Ectodermal cell (in vitro differentiated cells): ENCODE measurements around the gene ZNF687.

Experiments
- H3K27ac ChIP-seq: 2 replicates; pipeline ENCODE4 v1.7.0; 2013; ENCODE audit warnings: mild to moderate bottlenecking, low read depth, low read length; ENCODE audit not compliant: insufficient read depth, poor library complexity, severe bottlenecking
- H3K27me3 ChIP-seq: 2 replicates; pipeline ENCODE4 v1.7.0; 2013; ENCODE audit warnings: mild to moderate bottlenecking, low read length; ENCODE audit not compliant: insufficient read depth, control insufficient read depth, poor library complexity, severe bottlenecking
- H3K36me3 ChIP-seq: one replicate; pipeline ENCODE4 v1.7.0; 2013; ENCODE audit warnings: low read length; ENCODE audit not compliant: control insufficient read depth, insufficient read depth
- H3K4me1 ChIP-seq: one replicate; pipeline ENCODE4 v1.7.0; 2013; ENCODE audit warnings: low read length; ENCODE audit not compliant: control insufficient read depth, insufficient read depth
- H3K4me3 ChIP-seq: 2 replicates; pipeline ENCODE4 v1.7.0; 2013; ENCODE audit warnings: low read depth, low read length, control low read depth; ENCODE audit not compliant: insufficient read depth
- H3K9me3 ChIP-seq: 2 replicates; pipeline ENCODE4 v1.7.0; 2013; ENCODE audit warnings: mild to moderate bottlenecking, low read length, moderate library complexity; ENCODE audit not compliant: control insufficient read depth
- WGBS, 2 experiments: methylation state at CpG; one replicate each; pipeline ENCODE4 v1.1.7; 2013; ENCODE audit warnings: missing lambda C conversion rate in 2 of 2; 5-methylcytosine and 5-hydroxymethylcytosine counted together

Gene ZNF687

DNA sequence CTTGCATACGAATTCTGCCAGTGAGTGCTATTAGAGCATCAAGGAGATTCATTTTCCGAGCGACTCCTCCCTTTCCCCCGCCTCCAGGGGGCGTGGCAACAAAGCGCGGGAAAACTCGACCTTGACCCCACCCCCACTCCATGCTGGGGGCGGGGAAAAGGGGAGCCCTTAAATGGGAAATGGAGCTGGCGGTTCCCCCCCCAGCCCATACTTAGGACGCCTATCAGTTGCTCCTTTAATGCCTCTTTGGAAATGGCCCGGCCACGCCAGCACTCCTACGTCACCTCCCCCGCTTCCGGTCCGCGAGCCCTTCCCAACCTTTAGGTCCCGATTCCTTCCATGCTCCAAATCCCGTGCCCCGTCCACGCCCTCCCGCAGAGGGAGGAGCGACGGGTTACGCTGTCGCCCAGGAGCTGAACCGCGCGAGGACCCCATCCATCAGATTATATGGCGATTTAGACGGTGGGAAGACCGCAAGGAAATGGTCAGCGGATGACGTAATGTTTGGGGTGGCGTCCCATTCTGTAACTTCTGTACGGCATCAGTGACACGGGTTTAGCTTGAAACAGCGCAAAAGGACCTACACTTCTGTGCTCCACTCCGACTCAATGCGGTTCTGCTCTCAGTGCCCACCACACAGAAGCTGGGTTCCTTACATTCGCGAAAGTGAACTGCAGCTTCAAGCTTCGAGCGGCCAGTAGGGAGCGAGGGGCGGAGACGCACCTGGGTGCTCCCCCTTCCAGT, 702 bp upstream of the ZNF687 start:
- Histone ChIP-seq H3K4me3 (peak overlapping the region; percentile 99), H3K36me3 (peaks cover under 1% of the 10 kb centered on the region), H3K4me1 (peaks cover 12% of the 10 kb centered on the region), H3K27me3 (no peaks in the 10 kb centered on the region), H3K9me3 (no peaks in the 10 kb centered on the region), H3K27ac (peak overlapping the region; percentile 100)
- 0% methylated on average over 48 of the region's 48 CpGs for WGBS, 2 experiments

GRCh38 chr1:151282883-151283725, 1.0 kb downstream of the ZNF687 start:
- Histone ChIP-seq H3K4me1 (peaks cover 12% of the 10 kb centered on the region), H3K27ac (peak overlapping the region; percentile 100), H3K27me3 (no peaks in the 10 kb centered on the region), H3K4me3 (peak overlapping the region; percentile 99), H3K9me3 (no peaks in the 10 kb centered on the region), H3K36me3 (peaks cover 18% of the 10 kb centered on the region)
- WGBS, 2 experiments = 13% methylated on average over 44 of the region's 44 CpGs

DNA sequence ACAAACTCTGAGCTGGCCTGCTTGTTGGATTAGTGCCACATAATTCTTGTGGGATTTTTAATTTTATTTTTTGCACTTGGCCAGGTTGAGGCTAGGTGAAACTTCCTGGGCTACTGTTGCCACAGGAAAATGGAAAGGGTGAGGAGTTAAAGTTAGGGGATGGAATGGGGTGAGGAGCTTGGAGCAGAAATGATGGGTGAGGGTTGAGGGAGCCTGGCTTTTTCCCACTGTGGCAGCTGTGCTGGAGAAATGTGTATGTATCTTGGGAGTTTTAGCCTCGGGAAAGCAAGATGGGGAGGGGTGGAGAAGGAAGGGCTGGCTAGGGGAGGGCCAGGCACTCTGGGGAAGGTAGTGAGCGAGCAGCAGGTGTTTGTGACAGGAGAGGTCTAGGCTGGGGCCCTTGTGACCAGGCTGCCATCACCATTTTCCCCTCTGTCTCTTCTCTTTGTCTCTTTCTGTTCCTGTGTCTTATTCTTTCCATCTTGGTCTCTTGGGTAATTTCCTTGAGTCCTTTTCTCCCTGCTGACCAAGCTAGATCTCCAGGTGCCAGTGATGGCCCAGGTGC, 2.0 kb downstream of the ZNF687 start:
- peaks cover 27% of the 10 kb centered on the region for H3K36me3 ChIP-seq
- H3K27me3 ChIP-seq = no peaks in the 10 kb centered on the region
- 82 to 86% methylated on average over 2 of the region's 2 CpGs for WGBS, 2 experiments
- no peak overlapping the region for H3K27ac ChIP-seq
- peaks cover 12% of the 10 kb centered on the region for H3K4me1 ChIP-seq
- no peaks in the 10 kb centered on the region for H3K9me3 ChIP-seq
- no peak overlapping the region for H3K4me3 ChIP-seq

- H3K4me1 ChIP-seq = peaks cover 12% of the 10 kb centered on the region
- no peak overlapping the region for H3K27ac ChIP-seq
- H3K36me3 ChIP-seq = peaks cover 45% of the 10 kb centered on the region
- 93% methylated on average over 10 of the region's 10 CpGs for WGBS, 2 experiments
- no peak overlapping the region for H3K4me3 ChIP-seq
- H3K27me3 ChIP-seq = no peaks in the 10 kb centered on the region
- H3K9me3 ChIP-seq = no peaks in the 10 kb centered on the region
Observed at GRCh38 chr1:151286619-151287340, 4.7 kb downstream of the ZNF687 start.

DNA sequence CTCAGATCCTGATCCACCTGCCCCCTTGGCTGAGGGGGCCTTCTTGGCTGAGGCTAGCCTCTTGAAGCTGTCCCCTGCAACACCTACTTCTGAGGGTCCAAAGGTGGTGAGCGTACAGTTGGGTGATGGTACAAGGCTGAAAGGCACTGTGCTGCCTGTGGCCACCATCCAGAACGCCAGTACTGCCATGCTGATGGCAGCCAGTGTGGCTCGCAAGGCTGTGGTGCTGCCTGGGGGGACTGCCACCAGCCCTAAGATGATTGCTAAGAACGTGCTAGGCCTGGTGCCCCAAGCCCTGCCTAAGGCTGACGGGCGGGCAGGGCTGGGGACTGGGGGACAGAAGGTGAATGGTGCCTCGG, 5.2 kb downstream of the ZNF687 start:
- Histone ChIP-seq H3K4me1 (peaks cover 12% of the 10 kb centered on the region), H3K27ac (no peak overlapping the region), H3K36me3 (peaks cover 45% of the 10 kb centered on the region), H3K9me3 (no peaks in the 10 kb centered on the region), H3K4me3 (no peak overlapping the region), H3K27me3 (no peaks in the 10 kb centered on the region)
- 95% methylated on average over 7 of the region's 7 CpGs for WGBS, 2 experiments

GRCh38 chr1:151287767-151288500, 5.8 kb downstream of the ZNF687 start:
- Histone ChIP-seq H3K9me3 (no peaks in the 10 kb centered on the region), H3K36me3 (peaks cover 45% of the 10 kb centered on the region)

DNA sequence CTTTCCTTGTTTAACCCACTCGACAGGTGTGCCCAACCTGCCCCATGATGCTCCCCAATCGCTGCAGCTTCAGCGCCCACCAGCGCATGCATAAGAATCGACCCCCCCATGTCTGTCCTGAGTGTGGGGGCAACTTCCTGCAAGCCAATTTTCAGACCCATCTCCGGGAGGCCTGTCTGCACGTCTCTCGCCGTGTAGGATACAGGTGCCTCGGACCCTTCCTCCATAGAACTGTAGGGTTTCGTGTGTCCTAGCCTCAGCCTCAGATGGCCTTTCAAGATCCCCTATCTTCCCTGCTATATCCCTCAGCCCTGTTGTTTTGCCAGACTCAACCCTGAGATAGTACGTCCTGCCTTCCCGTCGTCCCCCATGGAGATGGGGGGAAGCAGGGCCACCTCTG, 6.4 kb downstream of the ZNF687 start:
- H3K9me3 ChIP-seq = no peaks in the 10 kb centered on the region
- H3K27ac ChIP-seq = no peak overlapping the region
- H3K36me3 ChIP-seq = peaks cover 47% of the 10 kb centered on the region
- 95 to 96% methylated on average over 14 of the region's 14 CpGs for WGBS, 2 experiments
- no peak overlapping the region for H3K4me3 ChIP-seq
- H3K4me1 ChIP-seq = peaks cover 10% of the 10 kb centered on the region
- H3K27me3 ChIP-seq = no peaks in the 10 kb centered on the region

More at GRCh38 chr1:151287767-151288500, 5.8 kb downstream of the ZNF687 start:
- Histone ChIP-seq H3K27ac (no peak overlapping the region), H3K4me3 (no peak overlapping the region), H3K27me3 (no peaks in the 10 kb centered on the region), H3K4me1 (peaks cover 12% of the 10 kb centered on the region)
- WGBS, 2 experiments = 93 to 96% methylated on average over 22 of the region's 22 CpGs

DNA sequence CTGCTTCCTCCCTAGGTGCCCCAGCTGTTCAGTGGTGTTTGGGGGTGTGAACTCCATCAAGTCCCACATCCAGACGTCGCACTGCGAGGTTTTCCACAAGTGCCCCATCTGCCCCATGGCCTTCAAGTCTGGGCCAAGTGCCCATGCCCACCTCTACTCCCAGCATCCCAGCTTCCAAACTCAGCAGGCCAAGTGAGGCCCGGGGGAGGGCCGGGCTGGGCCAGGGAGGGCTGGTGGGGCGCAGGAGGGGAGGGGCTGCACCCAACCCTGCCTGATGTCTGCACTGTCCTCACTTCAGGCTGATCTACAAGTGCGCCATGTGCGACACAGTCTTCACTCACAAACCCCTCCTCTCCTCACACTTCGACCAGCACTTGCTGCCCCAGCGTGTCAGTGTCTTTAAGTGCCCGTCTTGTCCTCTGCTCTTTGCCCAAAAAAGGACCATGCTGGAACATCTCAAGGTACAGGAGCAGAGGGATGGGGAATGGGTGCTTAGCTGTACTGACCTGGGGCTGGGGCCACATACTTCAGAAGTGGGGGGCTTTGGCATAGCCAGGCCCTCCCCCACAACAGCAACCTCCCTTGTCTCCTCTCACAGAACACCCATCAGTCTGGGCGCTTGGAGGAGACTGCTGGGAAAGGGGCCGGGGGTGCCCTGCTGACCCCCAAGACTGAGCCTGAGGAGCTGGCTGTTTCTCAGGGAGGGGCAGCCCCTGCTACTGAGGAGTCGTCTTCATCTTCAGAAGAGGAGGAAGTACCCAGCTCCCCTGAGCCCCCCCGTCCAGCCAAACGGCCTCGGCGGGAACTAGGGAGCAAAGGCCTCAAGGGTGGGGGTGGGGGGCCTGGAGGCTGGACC, 7.2 kb downstream of the ZNF687 start:
- Histone ChIP-seq H3K36me3 (peaks cover 52% of the 10 kb centered on the region), H3K27me3 (no peaks in the 10 kb centered on the region), H3K9me3 (no peaks in the 10 kb centered on the region), H3K27ac (no peak overlapping the region), H3K4me1 (peaks cover 1% of the 10 kb centered on the region), H3K4me3 (no peak overlapping the region)
- WGBS, 2 experiments = 94 to 95% methylated on average over 18 of the region's 18 CpGs
